K562 (cell line): ENCODE results near the gene CYBB. TPM values are rescaled to one million over a fixed set of nuclear protein-coding genes. Genes with fewer than 3 reads are reported as not detected.
A peak's percentile ranks its signal among the peaks of the same experiment; 100 is the strongest.

Source experiments
- ATAC-seq: fragments of 200-7000 bp; cut with Tn5 transposase; 3 replicates; pipeline ENCODE4 v1.9.1; 2020; ENCODE audit warnings: moderate library complexity
- BruUV-seq: library from RNA; stranded (reverse); fragments of 400-500 nt; replicated peaks from 2 replicates; lab custom pipeline; 2021; lab: Mats Ljungman, UMichigan
- CTCF ChIA-PET: fragments of 300-600 bp; formaldehyde crosslinking; extraction: SDS; loops from one replicate; lab custom pipeline; 2021; ENCODE audit warnings: low intra/inter-chr PET ratio; lab: Yijun Ruan, JAX
- POLR2A ChIA-PET: fragments of 300-600, 350-650 bp; sonication (Branson Sonifier 250); formaldehyde crosslinking; extraction: SDS; loops from one replicate; lab custom pipeline; 2021; ENCODE audit warnings: antibody characterized with exemption, inconsistent platforms; lab: Yijun Ruan, JAX
- DNase-seq, 4 experiments: peaks; one replicate each; pipeline versions ENCODE4 v3.0.0 to v3.0.0-alpha.2; 2011 to 2018; ENCODE audit warnings: low spot score in 3 of 4, mixed read lengths in 3 of 4; ENCODE audit errors: extremely low read depth in 1 of 4
- FAIRE-seq: peaks from 2 replicates; lab custom pipeline; 2011; peaks lifted over from hg19 to GRCh38; lab: Jason Lieb, UNC
- H2AFZ ChIP-seq: 2 replicates; pipeline ENCODE4 v1.6.0; 2011; ENCODE audit warnings: low read depth, low read length, control low read depth, inconsistent platforms
- H3K27ac ChIP-seq: fragments of 200-600 bp; 3 replicates; pipeline ENCODE4 v1.8.0; 2011; ENCODE audit warnings: low read depth, mild to moderate bottlenecking, control low read depth, inconsistent platforms, low read length, moderate library complexity, mixed read lengths; ENCODE audit errors: extremely low read depth
- H3K27me3 ChIP-seq, 2 experiments: fragments of 300-600 bp in 1 of 2; 2 replicates in 1 of 2; 3 replicates in 1 of 2; pipeline versions ENCODE4 v1.6.0 to v1.8.0; 2011; ENCODE audit warnings: inconsistent platforms in 2 of 2, low read length in 2 of 2, mild to moderate bottlenecking in 1 of 2, mixed read lengths in 1 of 2, moderate library complexity in 1 of 2; ENCODE audit not compliant: control insufficient read depth in 2 of 2, insufficient read depth in 2 of 2
- H3K36me3 ChIP-seq: fragments of 300-600 bp; 3 replicates; pipeline ENCODE4 v1.8.0; 2011; ENCODE audit warnings: mild to moderate bottlenecking, low read length, inconsistent platforms; ENCODE audit not compliant: control insufficient read depth, insufficient read depth
- H3K4me1 ChIP-seq, 2 experiments: fragments of 200-600 bp in 1 of 2; replicated peaks in 1 of 2; 2 replicates in 1 of 2; 3 replicates in 1 of 2; pipeline versions ENCODE4 v1.5.1 to v1.8.0; 2011; ENCODE audit warnings: inconsistent platforms in 2 of 2, low read length in 2 of 2, mild to moderate bottlenecking in 1 of 2, mixed read lengths in 1 of 2, moderate library complexity in 1 of 2; ENCODE audit not compliant: control insufficient read depth in 2 of 2, insufficient read depth in 2 of 2
- H3K4me2 ChIP-seq: 2 replicates; pipeline ENCODE4 v1.6.1; 2011; ENCODE audit warnings: low read length, control low read depth, inconsistent platforms, mixed read lengths; ENCODE audit not compliant: insufficient read depth
- H3K4me3 ChIP-seq: fragments of 200-600 bp; sonication (generic), shearing (Covaris generic); 2 replicates; pipeline ENCODE4 v1.5.1; 2016; ENCODE audit warnings: control low read depth, inconsistent platforms
- H3K79me2 ChIP-seq: fragments of 200-600 bp; 3 replicates; pipeline ENCODE4 v1.8.0; 2011; ENCODE audit warnings: low read length, inconsistent platforms; ENCODE audit not compliant: control insufficient read depth, insufficient read depth
- H3K9ac ChIP-seq, 2 experiments: 2 replicates each; pipeline versions ENCODE4 v1.6.0 to v1.6.1; 2011; ENCODE audit warnings: low read depth in 2 of 2, low read length in 2 of 2, control low read depth in 1 of 2, inconsistent platforms in 1 of 2, mild to moderate bottlenecking in 1 of 2, mixed read lengths in 1 of 2; ENCODE audit not compliant: insufficient read depth in 1 of 2
- H3K9me1 ChIP-seq: one replicate; pipeline ENCODE4 v1.6.0; 2011; ENCODE audit warnings: inconsistent platforms, mild to moderate bottlenecking, low read length, moderate library complexity; ENCODE audit not compliant: control insufficient read depth, insufficient read depth
- H3K9me3 ChIP-seq: replicated peaks from 2 replicates; pipeline ENCODE4 v1.5.1; 2011; ENCODE audit warnings: low read depth, low read length, inconsistent platforms; ENCODE audit not compliant: control insufficient read depth, insufficient read depth
- H4K20me1 ChIP-seq: replicated peaks from 2 replicates; pipeline ENCODE4 v1.6.1; 2011; ENCODE audit warnings: low read length, inconsistent platforms, mixed read lengths; ENCODE audit not compliant: control insufficient read depth, insufficient read depth
- ARID1B ChIP-seq: fragments of 450-650 bp; IDR thresholded peaks from 2 replicates; pipeline ENCODE4 v1.6.1; 2016; ENCODE audit warnings: antibody characterized with exemption, mild to moderate bottlenecking, inconsistent platforms
- CBFA2T2 ChIP-seq: fragments of 450-650 bp; conservative IDR thresholded peaks from 2 replicates; pipeline ENCODE4 v1.6.1; 2017; ENCODE audit warnings: mild to moderate bottlenecking
- CBFA2T3 ChIP-seq: fragments of 450-650 bp; IDR thresholded peaks from 2 replicates; pipeline ENCODE4 v1.6.1; 2017
- FOXA1 ChIP-seq: fragments of 450-650 bp; IDR thresholded peaks from 2 replicates; pipeline ENCODE4 v1.6.1; 2016; ENCODE audit warnings: mild to moderate bottlenecking, borderline replicate concordance
- KLF6 ChIP-seq: fragments of 250-450 bp; sonication (Bioruptor Pico); IDR thresholded peaks from 2 replicates; pipeline ENCODE4 v1.4.0; 2020; ENCODE audit warnings: mild to moderate bottlenecking, moderate library complexity, borderline replicate concordance
- MTF1 ChIP-seq: fragments of 250-450 bp; sonication (Bioruptor Pico); IDR thresholded peaks from 2 replicates; pipeline ENCODE4 v1.9.0; 2021; ENCODE audit warnings: moderate library complexity, mild to moderate bottlenecking, inconsistent platforms, borderline replicate concordance
- POLR2A ChIP-seq: fragments of 450-650 bp; conservative IDR thresholded peaks from 2 replicates; pipeline ENCODE4 v1.6.1; 2016
- RB1 ChIP-seq: fragments of 450-650 bp; IDR thresholded peaks from 2 replicates; pipeline ENCODE4 v1.6.1; 2017; ENCODE audit warnings: low read depth, mild to moderate bottlenecking
- RBBP5 ChIP-seq: fragments of 200-600 bp; sonication (generic); IDR thresholded peaks from 2 replicates; pipeline ENCODE4 v1.6.1; 2012; ENCODE audit warnings: borderline replicate concordance, mild to moderate bottlenecking, low read length, control low read depth, inconsistent platforms; ENCODE audit not compliant: insufficient read depth, poor library complexity, severe bottlenecking
- RBM25 ChIP-seq: fragments of 200-400 bp; formaldehyde crosslinking; IDR thresholded peaks from 2 replicates; pipeline ENCODE4 v1.6.1; 2018; ENCODE audit warnings: low read length, low read depth, moderate library complexity; ENCODE audit not compliant: severe bottlenecking
- RCOR1 ChIP-seq, 2 experiments: IDR thresholded peaks; 2 replicates each; pipeline ENCODE4 v1.6.1; 2012; ENCODE audit warnings: low read depth in 2 of 2, low read length in 2 of 2, borderline replicate concordance in 1 of 2, improper control_type of control experiment in 1 of 2
- RHOXF2B ChIP-seq: fragments of 250-450 bp; sonication (Bioruptor Pico); conservative IDR thresholded peaks from 2 replicates; pipeline ENCODE4 v1.5.1; 2021
- TEAD4 ChIP-seq, 2 experiments: sonication (generic) in 1 of 2; formaldehyde crosslinking in 1 of 2; IDR thresholded peaks; 2 replicates each; pipeline versions ENCODE4 v1.6.1 to v1.8.0; 2012 to 2022; ENCODE audit warnings: borderline replicate concordance in 1 of 2, inconsistent platforms in 1 of 2, low read length in 1 of 2, mild to moderate bottlenecking in 1 of 2, missing genetic modification reagents in 1 of 2
- ZNF134 ChIP-seq: fragments of 250-450 bp; sonication (Bioruptor Pico); conservative IDR thresholded peaks from 2 replicates; pipeline ENCODE4 v1.4.0; 2020
- WGBS: fragments of 100-300 bp; shearing (Covaris generic); methylation state at CpG from one replicate; pipeline ENCODE4 v1.1.6; 2016; ENCODE audit warnings: low coverage, mixed read lengths; ENCODE audit not compliant: insufficient coverage; ENCODE audit errors: missing lambda C conversion rate; 5-methylcytosine and 5-hydroxymethylcytosine counted together
- in situ Hi-C: fragments of 300-500 bp; cut with MboI; formaldehyde crosslinking; loops from 4 replicates; pipeline ENCODE4 v1.15.0; 2018; ENCODE audit warnings: inconsistent platforms, mixed read lengths
- intact Hi-C: fragments of 100-400 bp; cut with micrococcal nuclease; formaldehyde crosslinking; loops from 2 replicates; pipeline ENCODE4 v1.14.2; 2022
- polyA plus RNA-seq, 8 experiments: library from polyadenylated mRNA; depleted of rRNA in 4 of 8; stranded (reverse) in 5 of 8; unstranded in 3 of 8; fragments of >200 nt; fragmentation: Nextera tagmentation in 2 of 8; fragmentation: Illumina TruSeq in 1 of 8; extraction: Ambion mirVana in 2 of 8; extraction: Trizol in 1 of 8; gene quantifications; 2 replicates each; pipeline versions ENCODE4 v1.2.1 to v1.2.3, GENCODE V29; 2011 to 2014; ENCODE audit warnings: inconsistent platforms in 1 of 8, missing spikeins in 1 of 8
- total RNA-seq, 7 experiments: library from RNA; depleted of rRNA in 6 of 7; stranded (reverse); fragments of >200 nt in 6 of 7; fragmentation: Illumina TruSeq in 2 of 7; extraction: Trizol in 2 of 7; gene quantifications; 2 replicates each; pipeline versions ENCODE4 v1.2.1 to v1.2.3, GENCODE V29; 2011 to 2021; ENCODE audit warnings: low replicate concordance in 1 of 7
- TF ChIP-seq, protein P1 (sequence below): sonication (generic); IDR thresholded peaks from 2 replicates; pipeline ENCODE4 v1.6.1; 2016
- TF ChIP-seq, protein P2 (sequence below): sonication (generic); formaldehyde crosslinking; IDR thresholded peaks from 2 replicates; pipeline ENCODE4 v1.9.0; 2022; ENCODE audit warnings: mild to moderate bottlenecking, missing genetic modification reagents

CYBB gene
- total and polyA plus RNA-seq, 9 of the 15 experiments (the other 6 are each of a cell fraction or from before 2014, with no cell fraction given) = 0.25 to 1.3 (median 0.74) TPM

DNA sequence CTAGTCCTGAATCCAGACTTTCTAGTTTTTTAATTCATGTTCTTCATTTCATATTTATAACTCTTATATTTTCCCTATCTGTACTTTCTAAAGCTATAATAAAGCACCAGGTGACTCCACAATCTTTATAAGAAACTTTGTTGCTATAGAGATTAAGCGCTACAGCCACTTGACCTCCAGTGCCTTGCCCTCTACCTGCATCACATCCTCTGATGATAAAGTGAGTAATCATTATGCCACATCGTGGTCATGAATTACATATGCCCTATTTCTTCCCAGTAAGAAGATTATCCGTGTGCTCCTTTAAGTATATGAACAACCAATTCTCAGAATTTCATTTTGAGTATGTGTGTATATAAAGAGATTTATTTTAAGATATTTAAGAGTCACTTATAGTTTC is 74.3 kb downstream of the CYBB start:
- no peak for DNase-seq
- intact Hi-C loops = no loop called here
- no peaks in the 10 kb centered on the region for H3K36me3 ChIP-seq
- H3K27me3 ChIP-seq = no peaks in the 10 kb centered on the region
- no peaks in the 10 kb centered on the region; a peak in 1 of 5 replicates for H3K4me1 ChIP-seq
- H3K27ac ChIP-seq = no peak overlapping the region
- H2AFZ ChIP-seq = no peak overlapping the region
- H4K20me1 ChIP-seq = no peaks in the 10 kb centered on the region
- no peak for FAIRE-seq
- H3K9ac ChIP-seq = no peak overlapping the region
- H3K4me3 ChIP-seq = no peak overlapping the region
- in situ Hi-C loops = no loop called here
- no TSS peak for BruUV-seq
- CTCF ChIA-PET = no interaction called here
- no peak for ATAC-seq
- no peak for TF ChIP-seq MTF1 (CRISPR knock-in tag)
- TF ChIP-seq RB1 = no peak
- no peak for TF ChIP-seq FOXA1
- no peak for TF ChIP-seq POLR2A
- TF ChIP-seq RBBP5 = no peak
- TF ChIP-seq KLF6 (CRISPR knock-in tag) = no peak
- 10% methylated on average over 3 of the region's 3 CpGs for WGBS
- H3K79me2 ChIP-seq = no peaks in the 10 kb centered on the region
- POLR2A ChIA-PET = interaction anchor here (1.4 kb wide), 1 partner anchor 18 kb away, joined by 4 read pairs; no protein-coding TSS in a partner anchor
- no peak overlapping the region for H3K4me2 ChIP-seq
- no peaks in the 10 kb centered on the region for H3K9me1 ChIP-seq
- no peaks in the 10 kb centered on the region for H3K9me3 ChIP-seq

DNA sequence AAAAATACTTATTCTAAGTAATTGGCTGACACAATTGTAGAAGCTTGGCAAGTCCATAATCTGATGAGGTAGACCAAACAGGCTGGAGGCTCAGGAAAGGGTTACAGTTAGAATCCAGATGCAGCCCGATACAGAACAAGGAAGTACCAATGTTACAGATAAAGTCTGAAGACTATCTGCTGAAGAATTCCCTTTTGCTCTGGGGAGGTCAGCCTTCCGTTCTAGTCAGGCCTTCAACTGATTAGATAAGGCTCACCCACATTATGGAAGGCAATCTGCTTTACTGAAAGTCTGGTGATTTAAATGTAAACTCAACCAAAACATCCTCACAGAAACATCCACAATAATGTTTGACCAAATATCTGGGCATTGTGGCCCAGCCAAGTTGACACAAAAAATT is 74.9 kb downstream of the CYBB start:
- no peaks in the 10 kb centered on the region for H3K9me3 ChIP-seq
- FAIRE-seq (no peak), DNase-seq (peak in 1 of 4 experiments; percentile 4), ATAC-seq (no peak)
- intact Hi-C loops (no loop called here), in situ Hi-C loops (no loop called here)
- BruUV-seq = no TSS peak
- H3K36me3 ChIP-seq = no peaks in the 10 kb centered on the region
- no peak overlapping the region for H3K4me3 ChIP-seq
- ChIA-PET CTCF (no interaction called here), POLR2A (interaction anchor here (1.4 kb wide), 1 partner anchor 17 kb away, joined by 4 read pairs; no protein-coding TSS in a partner anchor)
- H3K79me2 ChIP-seq = no peaks in the 10 kb centered on the region
- no peak overlapping the region for H3K27ac ChIP-seq
- H3K4me1 ChIP-seq = no peaks in the 10 kb centered on the region; a peak in 1 of 5 replicates
- H2AFZ ChIP-seq = no peak overlapping the region
- TF ChIP-seq, protein P1, sequence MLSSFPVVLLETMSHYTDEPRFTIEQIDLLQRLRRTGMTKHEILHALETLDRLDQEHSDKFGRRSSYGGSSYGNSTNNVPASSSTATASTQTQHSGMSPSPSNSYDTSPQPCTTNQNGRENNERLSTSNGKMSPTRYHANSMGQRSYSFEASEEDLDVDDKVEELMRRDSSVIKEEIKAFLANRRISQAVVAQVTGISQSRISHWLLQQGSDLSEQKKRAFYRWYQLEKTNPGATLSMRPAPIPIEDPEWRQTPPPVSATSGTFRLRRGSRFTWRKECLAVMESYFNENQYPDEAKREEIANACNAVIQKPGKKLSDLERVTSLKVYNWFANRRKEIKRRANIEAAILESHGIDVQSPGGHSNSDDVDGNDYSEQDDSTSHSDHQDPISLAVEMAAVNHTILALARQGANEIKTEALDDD = 0 out of 2 replicates have a peak, but pooled peaks have one; percentile 20
- TF ChIP-seq RHOXF2B (CRISPR knock-in tag) (no peak), TEAD4 (IDR thresholded peaks at IDR 0.05; ENCODE audit: low read length) (peak; percentile 58; the same call in 1 of the 2 replicates), TEAD4 (CRISPR knock-in tag; IDR thresholded peaks at IDR 0.05; ENCODE audit: borderline replicate concordance) (no peak), ZNF134 (CRISPR knock-in tag) (peak; percentile 99), CBFA2T3 (peak; percentile 45), ARID1B (peak; percentile 33; the same call in 1 of the 2 replicates), RCOR1 (IDR thresholded peaks at IDR 0.05; ENCODE audit: borderline replicate concordance in 1 of 2, low read depth in 2 of 2, low read length in 2 of 2) (peak in 1 of 2 experiments; percentile 34; a peak in 1 of 4 replicates), RBM25 (peak; percentile 49), CBFA2T2 (no peak)
- TF ChIP-seq, protein P2, sequence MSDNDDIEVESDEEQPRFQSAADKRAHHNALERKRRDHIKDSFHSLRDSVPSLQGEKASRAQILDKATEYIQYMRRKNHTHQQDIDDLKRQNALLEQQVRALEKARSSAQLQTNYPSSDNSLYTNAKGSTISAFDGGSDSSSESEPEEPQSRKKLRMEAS (CRISPR knock-in tag) = no peak
- no peaks in the 10 kb centered on the region for H3K9me1 ChIP-seq
- WGBS = 0% methylated on average over 2 of the region's 2 CpGs
- H3K9ac ChIP-seq = no peak overlapping the region
- H4K20me1 ChIP-seq = no peaks in the 10 kb centered on the region
- H3K27me3 ChIP-seq = no peaks in the 10 kb centered on the region
- no peak overlapping the region for H3K4me2 ChIP-seq
